Keratinocyte (primary cell): ENCODE results near the gene ACTMAP.

Experiments
- EZH2 ChIP-seq: IDR thresholded peaks from one replicate; pipeline ENCODE4 v1.6.1; 2012; ENCODE audit warnings: inconsistent platforms, mild to moderate bottlenecking, low read length, moderate library complexity
- TF ChIP-seq, protein P1 (sequence below), 3 experiments: IDR thresholded peaks in 1 of 3; conservative IDR thresholded peaks in 1 of 3; optimal IDR thresholded peaks in 1 of 3; 2 replicates in 2 of 3; 3 replicates in 1 of 3; pipeline versions ENCODE3 to v1.5.1; 2011; ENCODE audit warnings: low read length in 3 of 3, mild to moderate bottlenecking in 3 of 3, moderate library complexity in 2 of 3, control low read depth in 1 of 3, inconsistent platforms in 1 of 3; ENCODE audit not compliant: insufficient read depth in 2 of 3; ENCODE audit errors: extremely low read depth in 1 of 3

DNA sequence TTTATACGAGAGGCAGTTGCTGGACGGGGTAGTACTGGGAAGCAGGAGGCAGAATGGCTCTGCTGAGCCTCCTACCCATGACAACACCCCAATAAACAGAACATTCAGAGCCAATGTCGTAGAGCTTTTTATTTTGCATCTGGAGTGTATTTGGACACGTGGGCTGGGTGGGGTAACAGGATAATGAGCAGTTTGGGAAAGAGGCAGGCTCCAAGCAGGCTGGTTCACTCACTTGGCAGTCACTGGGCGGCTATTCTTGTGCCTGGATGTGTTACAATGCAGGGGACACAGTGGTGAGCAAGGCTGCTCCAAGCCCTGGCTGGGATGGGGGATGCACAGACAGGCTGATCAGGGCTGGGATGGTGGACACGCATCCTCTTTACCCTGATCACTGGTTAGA lies 9.5 kb downstream of the ACTMAP start:
- TF ChIP-seq, protein P1, sequence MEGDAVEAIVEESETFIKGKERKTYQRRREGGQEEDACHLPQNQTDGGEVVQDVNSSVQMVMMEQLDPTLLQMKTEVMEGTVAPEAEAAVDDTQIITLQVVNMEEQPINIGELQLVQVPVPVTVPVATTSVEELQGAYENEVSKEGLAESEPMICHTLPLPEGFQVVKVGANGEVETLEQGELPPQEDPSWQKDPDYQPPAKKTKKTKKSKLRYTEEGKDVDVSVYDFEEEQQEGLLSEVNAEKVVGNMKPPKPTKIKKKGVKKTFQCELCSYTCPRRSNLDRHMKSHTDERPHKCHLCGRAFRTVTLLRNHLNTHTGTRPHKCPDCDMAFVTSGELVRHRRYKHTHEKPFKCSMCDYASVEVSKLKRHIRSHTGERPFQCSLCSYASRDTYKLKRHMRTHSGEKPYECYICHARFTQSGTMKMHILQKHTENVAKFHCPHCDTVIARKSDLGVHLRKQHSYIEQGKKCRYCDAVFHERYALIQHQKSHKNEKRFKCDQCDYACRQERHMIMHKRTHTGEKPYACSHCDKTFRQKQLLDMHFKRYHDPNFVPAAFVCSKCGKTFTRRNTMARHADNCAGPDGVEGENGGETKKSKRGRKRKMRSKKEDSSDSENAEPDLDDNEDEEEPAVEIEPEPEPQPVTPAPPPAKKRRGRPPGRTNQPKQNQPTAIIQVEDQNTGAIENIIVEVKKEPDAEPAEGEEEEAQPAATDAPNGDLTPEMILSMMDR (optimal IDR thresholded peaks at IDR 0.05 in 1 of 3, IDR thresholded peaks at IDR 0.05 in 1 of 3, conservative IDR thresholded peaks at IDR 0.05 in 1 of 3; ENCODE audit: extremely low read depth in 1 of 3, insufficient read depth in 2 of 3, low read length in 3 of 3), result no peak
- TF ChIP-seq EZH2, result no peak
